Small intestine (tissue), 7 donors: Measurements from ENCODE around the gene TP73. TPM values are rescaled to one million over a fixed set of nuclear protein-coding genes. Genes with fewer than 3 reads are reported as not detected.

ENCODE experiments used
- DNase-seq, 2 donors: peaks; one replicate each; pipeline versions ENCODE4 v3.0.0 to v3.0.0-alpha.2; 2013
- FAIRE-seq: peaks from 2 replicates; lab custom pipeline; 2012; peaks lifted over from hg19 to GRCh38; lab: Jason Lieb, UNC
- H3K27ac ChIP-seq, 3 donors: one replicate each; pipeline ENCODE4 v1.5.1; 2013; ENCODE audit warnings: low read length in 2 of 3, mild to moderate bottlenecking in 2 of 3, control low read depth in 1 of 3, inconsistent platforms in 1 of 3, low read depth in 1 of 3, moderate library complexity in 1 of 3
- H3K27me3 ChIP-seq, 3 donors: one replicate each; pipeline ENCODE4 v1.6.1; 2013; ENCODE audit warnings: low read length in 3 of 3, inconsistent platforms in 1 of 3; ENCODE audit not compliant: control insufficient read depth in 3 of 3, insufficient read depth in 3 of 3
- H3K36me3 ChIP-seq, 3 donors: one replicate each; pipeline ENCODE4 v1.6.1; 2013; ENCODE audit warnings: low read length in 3 of 3, inconsistent platforms in 1 of 3, low read depth in 1 of 3, mild to moderate bottlenecking in 1 of 3, moderate library complexity in 1 of 3; ENCODE audit not compliant: control insufficient read depth in 3 of 3, insufficient read depth in 2 of 3
- H3K4me1 ChIP-seq, 3 donors: one replicate each; pipeline ENCODE4 v1.6.1; 2013; ENCODE audit warnings: low read length in 2 of 3, inconsistent platforms in 1 of 3, low read depth in 1 of 3, mild to moderate bottlenecking in 1 of 3, moderate library complexity in 1 of 3; ENCODE audit not compliant: control insufficient read depth in 3 of 3, insufficient read depth in 2 of 3
- H3K4me3 ChIP-seq, 3 donors: one replicate each; pipeline ENCODE4 v1.5.1; 2013; ENCODE audit warnings: low read length in 3 of 3, control low read depth in 1 of 3, inconsistent platforms in 1 of 3, low read depth in 1 of 3, mild to moderate bottlenecking in 1 of 3, moderate library complexity in 1 of 3
- H3K9me3 ChIP-seq, 2 donors: one replicate each; pipeline ENCODE4 v1.6.1; 2013; ENCODE audit warnings: low read depth in 1 of 2, low read length in 1 of 2; ENCODE audit not compliant: control insufficient read depth in 2 of 2, insufficient read depth in 1 of 2
- WGBS, 3 donors: extraction: QIAGEN DNeasy Blood & Tissue Kit; methylation state at CpG; one replicate each; pipeline ENCODE4 v1.1.7; 2013; 5-methylcytosine and 5-hydroxymethylcytosine counted together
- polyA plus RNA-seq, 4 donors: library from polyadenylated mRNA; stranded (reverse) in 3 of 4; unstranded in 1 of 4; fragments of 200-250 nt in 3 of 4; fragments of 120-200 nt in 1 of 4; gene quantifications; one replicate each; pipeline versions ENCODE4 v1.2.1 to v1.2.3, GENCODE V29; 2013
- donor health status: healthy with polysubstance abuse.
- donor health status: control.
- donor health status: control.
- donor health status: Bipolar disorder and iron deficiency.
- donor health status: healthy.

Gene TP73
- polyA plus RNA-seq, 4 donors, result 0.15 to 0.59 TPM; not detected in 2

- Histone ChIP-seq H3K9me3 (peaks cover 0 to 9% of the 10 kb centered on the region in 2 donors), H3K27me3 (peaks cover 3 to 9% (median 5%) of the 10 kb centered on the region in 3 donors), H3K4me3 (no peak overlapping the region), H3K27ac (no peak overlapping the region), H3K36me3 (no peaks in the 10 kb centered on the region), H3K4me1 (peaks cover 0 to 17% (median 5%) of the 10 kb centered on the region in 3 donors)
- FAIRE-seq (no peak), DNase-seq (no peak)
- WGBS, 3 donors, result 79 to 86% (median 85%) methylated on average over 7 of the region's 7 CpGs
Measured at GRCh38 chr1:3608154-3608553, 44.2 kb upstream of the TP73 start.

- FAIRE-seq, result no peak
- 73 to 76% (median 74%) methylated on average over 21 to 22 of the region's 22 CpGs for WGBS, 3 donors
- H3K36me3 ChIP-seq, result no peaks in the 10 kb centered on the region
- H3K4me1 ChIP-seq, result peaks cover 0 to 28% (median 5%) of the 10 kb centered on the region in 3 donors
- peaks cover 3 to 9% (median 5%) of the 10 kb centered on the region in 3 donors for H3K27me3 ChIP-seq
- DNase-seq, result no peak
- H3K9me3 ChIP-seq, result peaks cover 0 to 6% of the 10 kb centered on the region in 2 donors
- no peak overlapping the region for H3K4me3 ChIP-seq
- H3K27ac ChIP-seq, result no peak overlapping the region
Measured at GRCh38 chr1:3609016-3609768, 43.1 kb upstream of the TP73 start.

- Histone ChIP-seq H3K27ac (no peak overlapping the region), H3K36me3 (no peaks in the 10 kb centered on the region), H3K9me3 (no peaks in the 10 kb centered on the region), H3K4me3 (peak overlapping the region in 1 of 3 donors; percentile 24), H3K4me1 (peaks cover 0 to 28% (median 5%) of the 10 kb centered on the region in 3 donors), H3K27me3 (peaks cover 3 to 9% (median 5%) of the 10 kb centered on the region in 3 donors)
- DNase-seq (no peak), FAIRE-seq (no peak)
- WGBS, 3 donors, result 65 to 79% (median 68%) methylated on average over 21 to 24 of the region's 24 CpGs
Measured at GRCh38 chr1:3609769-3610526, 42.4 kb upstream of the TP73 start.

GRCh38 chr1:3610527-3611169, 41.7 kb upstream of the TP73 start:
- H3K27ac ChIP-seq, result no peak overlapping the region
- no peaks in the 10 kb centered on the region for H3K9me3 ChIP-seq
- no peaks in the 10 kb centered on the region for H3K36me3 ChIP-seq
- peaks cover 0 to 28% (median 5%) of the 10 kb centered on the region in 3 donors for H3K4me1 ChIP-seq
- no peak for DNase-seq
- FAIRE-seq, result no peak
- H3K27me3 ChIP-seq, result peaks cover 3 to 9% (median 5%) of the 10 kb centered on the region in 3 donors
- 3 to 5% (median 4%) methylated on average over 26 to 27 of the region's 27 CpGs for WGBS, 3 donors
- H3K4me3 ChIP-seq, result peak overlapping the region in 2 of 3 donors; percentile 24 to 44

GRCh38 chr1:3611170-3612019, 40.9 kb upstream of the TP73 start, which contains the start of gene MEGF6:
Gene MEGF6, minus strand, starts transcription at chr1:3611508. Its CDS starts 240 bp downstream, at chr1:3611268.
- 1% methylated on average over 51 to 87 of the region's 87 CpGs for WGBS, 3 donors
- Histone ChIP-seq H3K27me3 (peaks cover 3 to 9% (median 5%) of the 10 kb centered on the region in 3 donors), H3K27ac (no peak within 1 kb of the TSS), H3K9me3 (no peaks in the 10 kb centered on the region), H3K4me3 (peak within 1 kb of the TSS in 2 of 3 donors; percentile 24 to 44), H3K36me3 (no peaks in the 10 kb centered on the region), H3K4me1 (peaks cover 0 to 28% (median 5%) of the 10 kb centered on the region in 3 donors)
- DNase-seq (peak; percentile 30 to 72), FAIRE-seq (no peak)

DNA sequence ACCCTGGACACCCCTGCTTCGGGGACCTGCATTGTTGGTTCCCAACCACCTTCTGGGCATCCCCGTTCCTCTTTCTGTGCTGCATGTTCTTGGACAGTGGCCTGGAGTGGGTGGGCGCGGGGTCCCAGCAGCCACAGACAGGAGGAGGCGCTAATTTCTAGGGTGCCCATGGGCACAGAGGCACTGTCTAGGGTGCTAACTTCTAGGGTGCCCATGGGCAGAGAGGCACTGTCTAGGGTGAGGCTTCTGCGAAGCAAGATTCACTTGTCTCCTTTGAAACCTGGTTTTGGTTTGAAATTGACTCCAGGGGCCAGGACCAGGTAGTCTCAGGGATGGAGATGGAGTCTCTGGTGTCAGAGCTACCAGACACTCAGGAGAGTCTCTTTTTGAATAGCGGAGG, 40.2 kb upstream of the TP73 start:
- no peak overlapping the region for H3K4me3 ChIP-seq
- H3K27me3 ChIP-seq, result peaks cover 3 to 9% (median 5%) of the 10 kb centered on the region in 3 donors
- H3K4me1 ChIP-seq, result peaks cover 0 to 28% (median 5%) of the 10 kb centered on the region in 3 donors
- H3K9me3 ChIP-seq, result no peaks in the 10 kb centered on the region
- H3K36me3 ChIP-seq, result no peaks in the 10 kb centered on the region
- DNase-seq, result no peak
- H3K27ac ChIP-seq, result no peak overlapping the region
- no peak for FAIRE-seq
- 51 to 64% (median 57%) methylated on average over 7 of the region's 7 CpGs for WGBS, 3 donors

- FAIRE-seq, result no peak
Measured at GRCh38 chr1:3614755-3615742, 37.3 kb upstream of the TP73 start.

More at GRCh38 chr1:3614755-3615742, 37.3 kb upstream of the TP73 start:
- Histone ChIP-seq H3K9me3 (no peaks in the 10 kb centered on the region), H3K27ac (no peak overlapping the region), H3K4me3 (no peak overlapping the region), H3K4me1 (peaks cover 0 to 31% (median 5%) of the 10 kb centered on the region in 3 donors), H3K27me3 (peaks cover 0 to 5% (median 5%) of the 10 kb centered on the region in 3 donors), H3K36me3 (no peaks in the 10 kb centered on the region)
- 49 to 63% (median 52%) methylated on average over 20 of the region's 20 CpGs for WGBS, 3 donors
- DNase-seq, result no peak
